Endothelial cell of umbilical vein (primary cell): Measurements from ENCODE around the gene SLC22A23. TPM values are rescaled to one million over a fixed set of nuclear protein-coding genes. Genes with fewer than 3 reads are reported as not detected.

Experiments
- BruUV-seq: library from RNA; stranded (reverse); fragments of 400-500 nt; replicated peaks from 2 replicates; lab custom pipeline; 2021; lab: Mats Ljungman, UMichigan
- CTCF ChIA-PET: fragments of 300-600, 350-600 bp; sonication (Branson Sonifier 250); formaldehyde crosslinking; loops from one replicate; lab custom pipeline; 2021; ENCODE audit warnings: antibody characterized with exemption, inconsistent platforms; lab: Charles Lee
- POLR2A ChIA-PET: fragments of 300-600, 350-600 bp; sonication (Branson Sonifier 250); formaldehyde crosslinking; loops from one replicate; lab custom pipeline; 2021; ENCODE audit warnings: antibody characterized with exemption, inconsistent platforms; lab: Charles Lee
- DNase-seq: peaks from one replicate; pipeline ENCODE4 v3.0.0-alpha.2; 2011; ENCODE audit warnings: low read depth, low spot score
- FAIRE-seq: peaks from 2 replicates; lab custom pipeline; 2011; peaks lifted over from hg19 to GRCh38; lab: Jason Lieb, UNC
- H2AFZ ChIP-seq: 2 replicates; pipeline ENCODE4 v1.6.0; 2012; ENCODE audit warnings: low read depth, low read length, control low read depth, inconsistent platforms
- H3K27ac ChIP-seq: 2 replicates; pipeline ENCODE4 v1.5.1; 2011; ENCODE audit warnings: low read depth, mild to moderate bottlenecking, control low read depth, low read length, moderate library complexity; ENCODE audit not compliant: insufficient read depth
- H3K27me3 ChIP-seq, 2 experiments: 2 replicates each; pipeline versions ENCODE4 v1.6.0 to v1.6.1; 2011; ENCODE audit warnings: low read length in 2 of 2, mixed read lengths in 1 of 2; ENCODE audit not compliant: control insufficient read depth in 2 of 2, insufficient read depth in 2 of 2
- H3K36me3 ChIP-seq, 2 experiments: 2 replicates in 1 of 2; 3 replicates in 1 of 2; pipeline ENCODE4 v1.5.1; 2011; ENCODE audit warnings: low read length in 2 of 2, mild to moderate bottlenecking in 1 of 2, moderate library complexity in 1 of 2; ENCODE audit not compliant: control insufficient read depth in 2 of 2, insufficient read depth in 2 of 2; ENCODE audit errors: extremely low read depth in 1 of 2
- H3K4me1 ChIP-seq: 3 replicates; pipeline ENCODE4 v1.5.1; 2011; ENCODE audit warnings: mild to moderate bottlenecking, low read length; ENCODE audit not compliant: control insufficient read depth, insufficient read depth; ENCODE audit errors: extremely low read depth
- H3K4me2 ChIP-seq: 2 replicates; pipeline ENCODE4 v1.6.1; 2011; ENCODE audit warnings: low read length, control low read depth, mixed read lengths; ENCODE audit not compliant: insufficient read depth
- H3K4me3 ChIP-seq, 3 experiments: fragments of 200-600 bp in 1 of 3; sonication (generic), shearing (Covaris generic) in 1 of 3; replicated peaks in 1 of 3; 2 replicates each; pipeline ENCODE4 v1.5.1; 2011 to 2016; ENCODE audit warnings: control low read depth in 3 of 3, low read length in 3 of 3, mild to moderate bottlenecking in 2 of 3, inconsistent platforms in 1 of 3, low read depth in 1 of 3, moderate library complexity in 1 of 3; ENCODE audit not compliant: insufficient read depth in 1 of 3
- H3K79me2 ChIP-seq: 2 replicates; pipeline ENCODE4 v1.6.0; 2012; ENCODE audit warnings: low read length, inconsistent platforms; ENCODE audit not compliant: control insufficient read depth, insufficient read depth
- H3K9ac ChIP-seq: replicated peaks from 2 replicates; pipeline ENCODE3; 2011; ENCODE audit warnings: low read length, control low read depth; ENCODE audit not compliant: insufficient read depth; ENCODE audit errors: extremely low read depth
- H3K9me1 ChIP-seq: replicated peaks from 3 replicates; pipeline ENCODE4 v1.6.0; 2011; ENCODE audit warnings: mild to moderate bottlenecking, low read length; ENCODE audit not compliant: control insufficient read depth, insufficient read depth; ENCODE audit errors: extremely low read depth
- H3K9me3 ChIP-seq: replicated peaks from 2 replicates; pipeline ENCODE4 v1.5.1; 2012; ENCODE audit warnings: low read length, inconsistent platforms; ENCODE audit not compliant: control insufficient read depth, insufficient read depth
- H4K20me1 ChIP-seq: replicated peaks from 2 replicates; pipeline ENCODE3; 2011; ENCODE audit warnings: mild to moderate bottlenecking, low read length; ENCODE audit not compliant: control insufficient read depth, insufficient read depth; ENCODE audit errors: extremely low read depth
- CTCF ChIP-seq, 2 donors: IDR thresholded peaks; 1 replicate in 1 of 2; 2 replicates in 1 of 2; pipeline ENCODE4 v1.5.1; 2011; ENCODE audit warnings: low read length in 2 of 2, mild to moderate bottlenecking in 2 of 2, moderate library complexity in 2 of 2, control low read depth in 1 of 2, inconsistent platforms in 1 of 2, low read depth in 1 of 2; ENCODE audit not compliant: insufficient read depth in 1 of 2; ENCODE audit errors: extremely low read depth in 1 of 2
- POLR2AphosphoS5 ChIP-seq: IDR thresholded peaks from 2 replicates; pipeline ENCODE4 v1.6.1; 2012; ENCODE audit warnings: low read depth, mild to moderate bottlenecking, control low read depth, low read length, moderate library complexity; ENCODE audit not compliant: insufficient read depth
- dilution Hi-C: fragments of 300-500 bp; cut with MboI; formaldehyde crosslinking; loops from one replicate; pipeline ENCODE4 v1.15.0; 2019; ENCODE audit warnings: low sequenced_read_pairs; ENCODE audit not compliant: extremely low pct_ligation_motif_present
- intact Hi-C: fragments of 100-400 bp; cut with micrococcal nuclease; formaldehyde crosslinking; loops from one replicate; pipeline ENCODE4 v1.10.0; 2022
- polyA plus RNA-seq, 4 experiments: library from polyadenylated mRNA; depleted of rRNA in 3 of 4; stranded (reverse) in 3 of 4; unstranded in 1 of 4; fragments of >200 nt; gene quantifications; 2 replicates each; pipeline versions ENCODE4 v1.2.1 to v1.2.3, GENCODE V29; 2011 to 2012; ENCODE audit warnings: missing spikeins in 1 of 4
- total RNA-seq: library from RNA; stranded (reverse); gene quantifications from 2 replicates; pipeline ENCODE4 v1.2.3, GENCODE V29; 2021

Gene SLC22A23
- total and polyA plus RNA-seq, 2 donors (not counting 3 experiments of a cell fraction or from before 2014, with no cell fraction given) = 4.2 to 14.3 TPM

- Histone ChIP-seq H3K4me2 (no peak overlapping the region), H3K4me3 (no peak overlapping the region)
- dilution Hi-C loops = no loop called here
These were observed 152.9 kb downstream of the SLC22A23 start for GRCh38 chr6:3303795-3304411.

More at GRCh38 chr6:3303795-3304411, 152.9 kb downstream of the SLC22A23 start:
- H2AFZ ChIP-seq = no peak overlapping the region
- FAIRE-seq (no peak), DNase-seq (no peak)
- H3K36me3 ChIP-seq = peaks cover 0 to 1% of the 10 kb centered on the region in 2 experiments
- no peak for TF ChIP-seq POLR2AphosphoS5
- TF ChIP-seq CTCF (IDR thresholded peaks at IDR 0.05; ENCODE audit: extremely low read depth in 1 of 2, insufficient read depth in 1 of 2, low read depth in 1 of 2, low read length in 2 of 2) = no peak
- no peaks in the 10 kb centered on the region for H3K79me2 ChIP-seq
- CTCF ChIA-PET = interaction anchor here (1.6 to 1.8 kb wide), 2 partner anchors 13 to 34 kb away, joined by 4 read pairs; no protein-coding TSS in a partner anchor
- no peak overlapping the region for H3K9ac ChIP-seq
- no TSS peak for BruUV-seq
- no peaks in the 10 kb centered on the region for H3K9me3 ChIP-seq
- intact Hi-C loops = no loop called here
- no peaks in the 10 kb centered on the region for H3K27me3 ChIP-seq
- no peak overlapping the region for H3K27ac ChIP-seq
- H3K4me1 ChIP-seq = no peaks in the 10 kb centered on the region
- H3K9me1 ChIP-seq = no peaks in the 10 kb centered on the region
- no peaks in the 10 kb centered on the region for H4K20me1 ChIP-seq
- POLR2A ChIA-PET = no interaction called here
